Amniotic stem cell (primary cell): ENCODE measurements around the gene PREX1.

Source experiments
- DNase-seq: peaks from one replicate; lab custom pipeline; 2025; lab: John Stamatoyannopoulos, UW

PREX1 gene

GRCh38 chr20:48653706-48654051 is 174.1 kb downstream of the PREX1 start:
- DNase-seq: no peak

- no peak for DNase-seq
These were observed 174.7 kb downstream of the PREX1 start for GRCh38 chr20:48652961-48653705.

DNA sequence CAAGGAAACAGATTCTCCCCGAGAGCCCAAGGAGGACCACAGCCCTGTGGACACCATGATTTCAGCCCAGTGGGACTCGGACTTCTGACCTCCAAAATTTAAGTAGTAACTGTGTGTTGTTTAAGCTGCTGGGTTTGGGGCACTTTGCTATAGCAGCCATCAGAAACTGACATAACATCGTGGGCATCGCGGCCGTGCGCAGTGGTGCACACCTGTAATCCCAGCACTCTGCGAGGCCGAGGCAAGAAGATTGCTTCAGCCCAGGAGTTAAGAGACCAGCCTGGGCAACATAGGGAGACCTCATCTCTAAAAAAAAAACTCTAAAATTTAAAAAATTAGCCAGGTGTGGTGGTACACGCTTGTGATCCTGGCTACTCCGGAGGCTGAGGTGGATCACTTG is 175.8 kb downstream of the PREX1 start:
- no peak for DNase-seq

DNA sequence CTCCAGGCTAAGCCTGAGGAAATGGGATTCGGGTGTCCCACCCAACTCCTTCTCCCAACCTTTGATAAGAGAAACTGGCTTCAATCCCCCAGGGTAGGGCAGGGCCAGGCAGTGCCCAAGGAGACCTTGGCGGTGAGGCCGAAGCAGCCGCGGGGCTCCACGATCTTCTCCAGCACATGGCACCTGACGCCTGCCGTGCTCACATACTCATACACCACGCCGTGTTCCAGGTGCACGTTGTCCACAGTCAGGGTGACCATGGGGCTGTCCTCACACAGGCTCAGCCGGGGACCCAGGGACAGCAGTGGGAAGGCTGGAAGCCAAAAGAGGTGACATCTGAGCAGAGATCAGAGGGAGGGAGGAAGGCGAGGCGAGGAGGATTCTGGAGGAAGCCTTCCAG is 176.5 kb downstream of the PREX1 start:
- DNase-seq: no peak

GRCh38 chr20:48649868-48650267 is 177.9 kb downstream of the PREX1 start:
- no peak for DNase-seq

- DNase-seq: no peak
These were observed 178.6 kb downstream of the PREX1 start for GRCh38 chr20:48649104-48649626.

DNA sequence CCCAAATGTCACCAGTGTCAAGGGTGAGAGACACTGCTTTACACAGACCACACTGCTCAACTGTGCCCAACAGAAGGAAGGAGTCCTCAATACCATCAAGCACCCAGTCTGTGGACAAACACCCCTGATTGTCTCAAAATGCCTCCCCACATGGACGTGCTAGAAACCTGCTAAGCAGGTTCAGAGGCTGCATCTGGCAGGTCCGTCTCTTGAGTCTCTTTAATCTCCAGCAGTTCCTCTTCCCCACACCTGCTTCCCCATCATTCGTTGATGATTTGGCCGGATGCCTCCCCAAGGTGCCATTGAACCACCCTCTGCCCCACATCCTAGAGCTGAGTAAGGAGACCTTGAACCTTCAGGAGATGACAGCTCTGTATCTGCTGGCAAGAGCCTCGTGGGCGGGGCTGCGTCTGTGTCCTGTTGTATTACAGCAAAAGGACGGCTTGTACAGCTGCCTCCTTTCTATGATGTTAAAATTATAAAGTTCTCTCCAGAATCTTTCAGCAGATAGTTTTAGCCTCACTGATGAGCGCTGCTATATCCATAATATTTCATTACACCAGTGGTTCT is 179.2 kb downstream of the PREX1 start:
- DNase-seq: no peak

DNA sequence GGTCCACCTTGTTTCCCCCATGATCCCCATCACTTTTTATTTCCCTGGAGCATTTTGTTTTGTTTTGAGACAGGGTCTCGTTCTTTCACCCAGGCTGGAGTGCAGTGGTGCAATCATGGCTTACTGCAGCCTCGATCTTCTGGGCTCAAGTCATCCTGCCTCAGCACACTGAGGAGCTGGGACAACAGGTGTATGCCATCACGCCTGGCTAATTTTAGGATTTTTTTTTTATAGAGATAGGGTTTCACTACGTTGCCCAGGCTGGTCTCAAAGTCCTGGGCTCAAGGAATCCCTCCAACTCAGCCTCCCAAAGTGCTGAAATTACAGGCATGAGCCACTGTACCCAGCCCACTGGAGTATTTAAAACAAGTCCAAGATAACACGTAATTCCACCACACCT is 179.9 kb downstream of the PREX1 start:
- DNase-seq: no peak

GRCh38 chr20:48645666-48646065 is 182.1 kb downstream of the PREX1 start:
- DNase-seq: no peak

GRCh38 chr20:48644286-48644828 is 183.4 kb downstream of the PREX1 start:
- DNase-seq: no peak

DNA sequence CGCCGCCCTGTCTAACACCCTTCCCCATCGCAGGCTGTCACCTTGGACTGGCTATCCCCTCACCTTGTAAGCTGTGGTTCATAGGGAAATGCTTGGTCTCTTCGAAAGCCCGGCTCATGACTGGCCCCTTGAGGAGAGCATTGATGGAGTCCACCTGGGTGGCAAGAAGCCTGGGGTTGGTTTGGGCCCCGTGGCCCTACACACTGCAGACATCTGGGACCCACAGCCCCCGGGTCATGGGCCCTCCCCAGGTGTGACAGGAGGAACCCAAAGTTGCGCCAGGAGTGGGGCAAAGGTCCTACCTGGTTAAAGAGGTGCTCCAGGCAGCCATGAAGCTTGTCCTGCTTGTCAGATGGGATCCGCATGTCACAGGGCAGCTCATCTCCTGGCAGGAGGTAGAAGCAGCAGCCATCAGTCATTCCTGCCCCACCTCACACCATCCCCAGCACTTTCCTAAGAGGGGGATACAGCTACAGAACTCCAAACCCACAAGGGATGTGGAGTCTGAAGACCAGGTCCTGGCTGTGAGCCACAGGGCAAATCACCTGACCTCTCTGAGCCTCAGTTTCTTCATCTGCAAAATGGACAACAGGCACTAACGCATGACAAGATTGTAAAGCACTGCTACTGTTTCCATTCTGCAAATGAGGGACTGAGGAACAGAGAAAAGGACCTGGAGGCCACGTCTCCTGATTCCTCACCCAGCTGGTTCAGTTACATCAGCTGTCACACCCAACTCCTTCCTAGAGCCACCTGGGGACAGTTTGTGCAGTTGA is 185.5 kb downstream of the PREX1 start:
- DNase-seq: no peak

- no peak for DNase-seq
These were observed 186.9 kb downstream of the PREX1 start for GRCh38 chr20:48640871-48641270.

GRCh38 chr20:48639899-48640298 is 187.9 kb downstream of the PREX1 start:
- DNase-seq: no peak

DNA sequence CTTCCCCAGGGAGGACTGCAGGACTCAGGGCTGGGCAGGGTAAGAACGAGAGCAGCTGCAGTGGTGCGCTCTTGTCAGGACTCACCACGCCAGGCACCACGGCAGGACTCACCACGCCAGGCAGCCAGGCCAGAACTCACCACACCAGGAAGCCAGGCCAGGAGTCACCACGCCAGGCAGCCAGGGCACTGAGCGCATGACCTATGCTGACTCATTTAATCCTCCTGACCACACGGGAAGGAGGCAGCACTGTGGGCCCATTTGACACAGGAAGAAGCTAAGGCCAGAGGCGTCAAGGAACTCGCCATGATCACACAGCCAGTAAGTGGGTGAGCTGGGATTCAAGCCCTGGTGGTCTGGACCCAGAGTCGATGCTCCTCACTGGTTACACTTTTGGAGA is 189.3 kb downstream of the PREX1 start:
- DNase-seq: no peak

DNA sequence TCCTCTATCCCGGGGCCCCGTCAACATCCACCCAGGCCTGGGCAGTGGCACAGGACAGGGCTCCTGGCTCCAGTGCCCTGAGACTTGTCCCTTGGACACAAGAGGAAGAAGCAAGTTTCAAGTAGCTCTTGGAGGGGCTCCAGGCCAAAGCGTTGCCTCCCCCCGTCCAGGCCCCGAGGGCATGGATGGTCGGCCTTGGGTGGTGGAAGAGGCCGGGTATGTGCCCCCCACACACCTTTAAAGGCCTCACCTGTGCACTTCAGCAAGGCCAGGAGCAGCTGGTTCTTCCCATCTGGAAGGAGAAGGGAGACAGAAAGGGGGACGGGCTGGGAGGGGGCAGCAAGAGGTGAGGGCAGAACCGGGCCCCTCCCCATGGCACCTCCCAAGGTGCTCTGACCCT is 190.3 kb downstream of the PREX1 start:
- no peak for DNase-seq

- DNase-seq: no peak
These were observed 191.5 kb downstream of the PREX1 start for GRCh38 chr20:48636301-48636700.

- no peak for DNase-seq
These were observed 192.0 kb downstream of the PREX1 start for GRCh38 chr20:48635791-48636267.

DNA sequence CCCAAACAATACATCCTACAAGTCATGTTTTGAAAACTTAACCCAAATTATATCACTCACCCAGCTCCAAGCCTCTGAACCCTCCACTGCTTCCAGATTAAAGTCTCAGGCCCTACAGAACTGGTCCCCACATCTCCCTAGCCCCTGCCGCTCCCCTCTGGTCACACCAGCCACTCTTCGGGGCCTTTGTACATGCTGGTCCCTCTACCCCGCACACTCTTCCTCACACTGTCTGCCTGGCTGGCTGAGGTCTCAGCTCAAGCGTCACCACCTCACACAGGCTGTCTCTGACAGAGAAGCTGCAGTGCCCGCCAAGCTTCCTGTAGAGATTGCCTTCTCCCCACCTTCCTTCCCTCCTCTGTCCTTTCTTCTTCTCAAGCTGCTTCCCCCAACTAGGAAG is 192.4 kb downstream of the PREX1 start:
- DNase-seq: no peak

DNA sequence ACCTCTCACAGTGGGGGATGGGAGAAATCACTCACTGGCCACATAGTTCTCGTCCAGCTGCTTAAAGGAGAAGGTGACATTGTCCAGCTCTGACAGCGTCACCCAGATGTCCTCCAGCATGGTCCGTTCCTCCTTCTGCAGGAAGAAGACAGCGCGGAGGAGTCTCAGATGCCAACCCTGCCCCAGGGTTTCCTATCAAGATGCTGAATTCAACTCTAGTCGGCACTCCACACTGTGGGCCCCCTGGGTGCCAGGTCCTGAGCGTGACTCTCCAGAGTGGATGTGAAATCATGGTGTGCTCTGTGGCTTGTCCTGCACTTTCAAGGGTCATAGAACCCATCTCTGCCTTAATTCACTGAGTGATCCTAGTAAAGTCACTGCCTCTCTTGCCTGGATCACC is 193.2 kb downstream of the PREX1 start:
- DNase-seq: no peak

DNA sequence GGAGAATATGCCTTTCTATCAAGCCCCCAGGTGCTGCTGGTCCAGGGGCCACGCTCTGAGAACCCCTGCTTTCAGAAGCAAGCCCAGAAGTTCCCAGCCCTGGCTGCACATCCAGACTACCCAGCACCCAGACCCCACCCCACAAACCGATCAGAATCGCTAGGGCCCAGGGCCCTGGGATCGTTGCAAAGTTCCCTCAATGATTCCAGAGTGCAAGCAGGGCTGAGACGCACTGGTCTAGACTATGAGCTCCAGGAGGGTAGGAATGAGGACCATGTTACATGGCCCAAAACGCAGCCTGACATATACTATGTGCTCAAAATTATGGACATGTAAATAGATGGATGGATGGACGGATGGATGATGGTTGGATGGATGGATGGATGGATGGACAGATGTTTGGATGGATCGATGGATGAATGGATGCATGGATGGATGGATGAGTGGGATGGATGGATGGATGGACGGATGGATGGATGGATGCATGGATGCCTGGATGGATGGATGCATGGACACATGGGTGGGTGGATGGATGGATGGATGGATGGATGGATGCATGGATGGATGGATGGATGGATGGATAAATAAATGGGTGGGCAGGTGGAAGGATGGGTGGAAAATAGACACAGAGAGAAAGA is 194.1 kb downstream of the PREX1 start:
- DNase-seq: no peak

- DNase-seq: no peak
These were observed 194.8 kb downstream of the PREX1 start for GRCh38 chr20:48632825-48633619.
